ENCODE results near the gene SEBOX.
A peak's percentile ranks its signal among the peaks of the same experiment; 100 is the strongest.

- TF ChIP-seq, protein P1, sequence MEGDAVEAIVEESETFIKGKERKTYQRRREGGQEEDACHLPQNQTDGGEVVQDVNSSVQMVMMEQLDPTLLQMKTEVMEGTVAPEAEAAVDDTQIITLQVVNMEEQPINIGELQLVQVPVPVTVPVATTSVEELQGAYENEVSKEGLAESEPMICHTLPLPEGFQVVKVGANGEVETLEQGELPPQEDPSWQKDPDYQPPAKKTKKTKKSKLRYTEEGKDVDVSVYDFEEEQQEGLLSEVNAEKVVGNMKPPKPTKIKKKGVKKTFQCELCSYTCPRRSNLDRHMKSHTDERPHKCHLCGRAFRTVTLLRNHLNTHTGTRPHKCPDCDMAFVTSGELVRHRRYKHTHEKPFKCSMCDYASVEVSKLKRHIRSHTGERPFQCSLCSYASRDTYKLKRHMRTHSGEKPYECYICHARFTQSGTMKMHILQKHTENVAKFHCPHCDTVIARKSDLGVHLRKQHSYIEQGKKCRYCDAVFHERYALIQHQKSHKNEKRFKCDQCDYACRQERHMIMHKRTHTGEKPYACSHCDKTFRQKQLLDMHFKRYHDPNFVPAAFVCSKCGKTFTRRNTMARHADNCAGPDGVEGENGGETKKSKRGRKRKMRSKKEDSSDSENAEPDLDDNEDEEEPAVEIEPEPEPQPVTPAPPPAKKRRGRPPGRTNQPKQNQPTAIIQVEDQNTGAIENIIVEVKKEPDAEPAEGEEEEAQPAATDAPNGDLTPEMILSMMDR (IDR thresholded peaks at IDR 0.05), result peak in 2 of 7 experiments; percentile 5 to 14
- TF ChIP-seq POLR2A (IDR thresholded peaks at IDR 0.05), result peak; percentile 69 to 88 (median 85)
These were observed 19.5 kb upstream of the SEBOX start for GRCh38 chr17:28384281-28385036.
